Stimulated activated CD8-positive, alpha-beta memory T cell treated with anti-CD3 and anti-CD28 coated beads, Interleukin-12 subunit alpha, Interleukin-12 subunit beta, amount 100 ng/mL, for 4 hours (primary cell): ENCODE data around the gene TEKT5.
"Not testable (repeated sequence)": the region's sequence is repeated elsewhere in the genome, so short reads cannot be mapped to it uniquely, and the experiment has no call there.

ENCODE experiments used
- DNase-seq: peaks from one replicate; pipeline ENCODE4 v3.0.0-alpha.2; 2020; ENCODE audit warnings: low read depth

The TEKT5 gene

GRCh38 chr16:10633429-10633828, 61.3 kb downstream of the TEKT5 start:
- DNase-seq, result not testable (repeated sequence)

DNA sequence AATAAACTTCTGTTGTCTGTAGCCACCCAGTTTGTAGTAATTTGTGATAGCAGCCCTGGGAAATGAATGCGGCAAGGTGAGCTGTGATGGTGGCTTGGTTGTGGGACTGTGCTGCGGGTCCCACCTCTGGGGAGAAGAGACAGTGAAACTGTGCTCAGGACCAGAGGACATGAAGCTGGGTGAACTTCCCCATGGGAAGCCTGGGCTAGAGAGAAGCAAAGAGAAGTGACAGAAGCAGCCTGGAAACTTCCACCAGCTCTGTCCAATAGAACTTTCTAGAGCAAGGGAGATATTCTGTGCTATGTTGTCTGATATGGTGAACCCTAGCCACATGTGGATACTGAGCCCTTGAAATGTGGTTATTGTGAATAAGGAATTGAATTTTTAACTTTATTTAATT, 62.8 kb downstream of the TEKT5 start:
- no peak for DNase-seq

DNA sequence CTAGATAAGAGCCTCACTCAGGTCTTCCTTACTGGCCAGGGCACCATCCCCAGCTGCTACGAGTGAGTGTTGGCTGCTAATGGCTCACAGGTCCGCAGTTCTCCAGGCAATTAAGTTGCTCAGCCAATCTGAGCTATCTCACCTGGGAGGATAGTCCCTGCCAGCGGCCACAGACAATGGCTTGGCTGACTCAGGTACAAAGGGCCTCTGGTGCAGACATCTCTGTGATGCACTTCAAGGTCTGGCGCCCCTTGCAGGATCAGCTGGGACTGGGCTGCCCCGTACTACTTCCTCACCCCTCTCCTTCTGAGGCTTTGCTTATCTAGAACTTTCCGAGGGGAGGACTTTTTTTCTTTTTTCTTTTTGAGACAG, 65.2 kb downstream of the TEKT5 start:
- no peak for DNase-seq

DNA sequence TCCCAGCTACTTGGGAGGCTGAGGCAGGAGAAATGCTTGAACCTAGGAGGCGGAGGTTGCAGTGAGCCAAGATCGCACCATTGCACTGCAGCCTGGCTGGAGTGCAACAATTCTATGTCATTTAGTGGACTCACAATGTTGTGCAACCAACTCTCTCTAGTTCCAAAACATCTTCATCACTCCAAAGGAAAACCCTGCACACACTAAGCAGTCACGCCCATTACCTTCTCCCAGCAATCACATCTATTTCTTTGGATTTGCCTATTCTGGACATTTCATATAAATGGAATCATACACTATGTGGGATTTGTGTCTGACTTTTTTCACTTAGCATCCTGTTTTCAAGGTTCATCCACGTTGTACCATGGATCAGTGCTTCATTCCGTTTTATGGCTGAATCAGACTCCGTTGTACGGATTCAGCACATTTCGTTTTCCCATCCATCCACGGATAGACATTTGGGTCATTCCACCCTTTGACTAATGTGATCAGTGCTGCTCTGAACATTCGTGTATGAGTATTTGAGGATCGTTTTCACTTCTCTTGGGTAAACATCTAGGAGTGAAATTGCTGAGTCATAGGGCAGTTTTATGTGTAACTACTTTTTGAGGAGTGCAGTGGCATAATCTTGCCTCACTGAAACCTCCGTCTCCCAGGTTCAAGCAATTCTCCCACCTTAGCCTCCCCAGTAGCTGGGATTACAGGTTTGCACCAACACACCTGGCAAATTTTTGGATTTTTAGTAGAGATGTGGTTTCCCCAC, 69.0 kb downstream of the TEKT5 start:
- DNase-seq, result no peak

DNA sequence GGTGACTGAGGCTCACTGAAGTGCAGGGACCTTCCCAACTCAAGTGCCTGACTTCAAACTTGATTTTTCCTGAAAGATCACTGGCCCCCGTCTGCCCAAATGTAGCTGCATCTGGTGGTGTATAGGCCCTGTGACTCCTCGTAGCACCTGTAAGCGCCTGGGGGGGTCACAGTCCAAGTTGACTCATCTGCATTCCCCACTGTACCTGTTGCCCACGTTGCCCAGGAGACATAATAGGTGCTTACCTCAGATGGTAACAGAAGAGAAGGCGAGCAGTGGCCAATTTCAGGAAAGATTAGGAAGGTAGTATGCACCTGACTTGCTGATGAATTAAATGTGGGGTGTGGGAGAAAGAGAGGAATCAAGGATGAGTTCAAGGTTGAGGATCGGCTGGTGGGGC, 70.2 kb downstream of the TEKT5 start:
- no peak for DNase-seq

- no peak for DNase-seq
Measured at GRCh38 chr16:10623059-10623458, 71.7 kb downstream of the TEKT5 start.

- DNase-seq, result no peak
Measured at GRCh38 chr16:10622036-10622921, 72.5 kb downstream of the TEKT5 start.

DNA sequence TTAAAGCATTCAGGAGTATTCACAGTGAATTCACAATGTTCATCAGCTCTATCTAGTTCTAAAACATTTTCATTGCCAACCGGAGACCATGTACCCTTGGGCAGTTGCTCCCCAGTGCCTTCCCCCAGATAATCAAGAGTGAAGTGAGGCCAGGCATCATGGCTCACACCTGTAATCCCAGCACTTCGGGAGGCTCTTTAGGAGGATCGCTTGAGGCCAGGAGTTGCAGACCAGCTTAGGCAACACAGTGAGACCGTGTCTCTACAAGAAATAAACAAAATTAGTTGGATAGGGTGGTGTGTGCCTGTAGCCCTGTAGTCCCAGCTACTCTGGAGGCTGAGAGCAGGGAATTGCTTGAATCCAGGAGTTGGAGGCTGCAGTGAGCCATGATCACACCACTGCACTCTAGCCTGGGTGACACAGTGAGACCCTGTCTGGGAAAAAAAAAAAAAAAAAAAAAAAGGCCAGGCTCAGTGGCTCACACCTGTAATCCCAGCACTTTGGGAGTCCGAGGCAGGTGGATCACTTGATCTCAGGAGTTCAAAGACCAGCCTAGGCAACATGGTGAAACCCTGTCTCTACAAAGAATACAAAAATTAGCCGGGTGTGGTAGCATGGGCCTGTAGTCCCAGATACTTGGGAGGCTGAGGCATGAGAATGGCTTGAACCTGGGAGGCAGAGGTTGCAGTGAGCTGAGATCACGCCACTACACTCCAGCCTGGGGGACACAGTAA, 73.3 kb downstream of the TEKT5 start:
- not testable (repeated sequence) for DNase-seq

DNA sequence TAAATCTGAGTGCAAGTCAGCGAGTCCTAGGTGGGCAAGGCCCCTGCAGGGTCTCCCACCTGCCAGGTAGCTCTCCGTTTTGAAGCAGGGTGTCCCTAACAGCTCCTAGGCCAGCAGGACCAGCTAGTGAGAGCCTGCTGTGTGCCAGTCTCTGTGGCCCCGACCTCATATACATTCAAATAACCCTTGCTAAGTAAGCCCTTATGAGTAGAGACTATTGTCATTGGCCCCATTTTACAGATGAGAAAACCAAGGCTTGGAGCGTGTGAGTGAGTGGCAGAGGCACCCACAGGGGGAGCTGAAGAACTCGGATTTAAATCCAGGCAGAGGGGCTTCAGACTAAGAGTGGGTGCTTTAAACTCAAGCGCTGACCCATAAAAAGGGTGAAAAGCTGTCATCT, 74.6 kb downstream of the TEKT5 start:
- no peak for DNase-seq

GRCh38 chr16:10619271-10619849, 75.4 kb downstream of the TEKT5 start:
- no peak for DNase-seq

- no peak for DNase-seq
Measured at GRCh38 chr16:10618710-10619209, 76.0 kb downstream of the TEKT5 start.

GRCh38 chr16:10617662-10618420, 76.9 kb downstream of the TEKT5 start:
- DNase-seq, result no peak

GRCh38 chr16:10616756-10617640, 77.7 kb downstream of the TEKT5 start:
- no peak for DNase-seq

DNA sequence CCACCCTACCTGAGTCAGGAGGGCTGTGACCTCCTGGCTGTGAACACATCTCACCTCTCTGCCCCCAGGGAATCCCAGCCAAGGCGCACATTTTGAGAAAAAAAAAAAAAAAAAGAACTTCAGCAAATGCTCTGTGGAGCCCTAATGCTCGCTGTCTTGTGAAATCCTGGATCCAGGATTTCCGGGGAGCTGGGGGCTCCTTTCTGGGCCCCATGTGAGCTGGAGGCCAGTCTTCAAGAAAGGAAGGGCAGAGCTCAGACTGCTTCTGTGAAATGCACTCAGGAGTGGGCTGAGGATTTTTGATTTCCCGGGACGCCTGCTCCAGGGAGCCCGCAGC, 78.3 kb downstream of the TEKT5 start:
- DNase-seq, result no peak

DNA sequence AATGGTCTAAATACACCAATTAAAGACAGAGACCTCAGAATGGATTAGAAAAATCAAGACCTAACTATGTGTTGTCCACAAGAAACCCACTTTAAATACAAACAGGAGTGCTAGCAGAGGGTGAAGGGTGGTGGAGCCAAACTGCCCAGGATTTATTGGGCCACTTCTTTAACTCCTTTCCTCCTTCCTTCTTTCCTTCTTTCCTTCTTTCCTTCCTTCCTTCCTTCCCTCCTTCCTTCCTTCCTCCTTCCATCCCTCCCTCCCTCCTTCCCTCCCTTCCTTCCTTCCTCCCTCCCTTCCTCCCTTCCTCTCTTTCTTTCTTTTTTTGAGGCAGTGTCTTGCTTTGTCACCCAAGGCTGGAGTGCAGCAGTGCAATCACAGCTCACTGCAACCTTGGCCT, 80.0 kb downstream of the TEKT5 start:
- DNase-seq, result no peak

DNA sequence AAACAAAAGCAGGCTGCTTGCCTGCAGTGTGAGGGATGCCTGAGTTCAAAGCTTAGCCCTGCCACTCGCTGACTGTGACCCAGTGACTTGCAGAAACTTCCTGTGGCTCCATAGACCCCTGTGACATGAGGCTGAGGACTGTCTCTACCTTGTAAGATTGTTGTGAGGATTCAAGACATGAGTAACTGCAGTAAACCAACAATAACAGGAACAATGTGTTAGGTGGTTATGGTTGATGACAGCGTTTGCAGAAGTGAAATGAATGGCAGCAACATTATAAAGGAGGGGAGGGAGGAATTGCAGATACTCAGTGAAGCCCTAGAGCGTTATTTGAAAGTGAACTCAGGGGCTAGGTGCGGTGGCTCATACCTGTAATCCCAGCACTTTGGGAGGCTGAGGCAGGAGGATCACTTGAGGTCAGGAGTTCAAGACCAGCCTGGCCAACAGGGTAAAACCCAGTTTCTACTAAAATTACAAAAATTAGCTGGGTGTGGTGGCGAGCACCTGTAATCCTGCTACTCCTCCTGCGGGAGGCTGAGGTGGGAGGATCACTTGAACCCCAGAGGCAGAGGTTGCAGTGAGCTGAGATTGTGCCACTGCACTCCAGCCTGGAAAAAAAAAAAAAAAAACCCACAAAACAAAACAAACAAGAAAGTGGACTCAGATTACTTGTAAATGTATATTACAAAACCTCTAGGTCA, 80.8 kb downstream of the TEKT5 start:
- no peak for DNase-seq

- no peak for DNase-seq
Measured at GRCh38 chr16:10612649-10613179, 82.0 kb downstream of the TEKT5 start.

- DNase-seq, result no peak
Measured at GRCh38 chr16:10611825-10612342, 82.8 kb downstream of the TEKT5 start.

DNA sequence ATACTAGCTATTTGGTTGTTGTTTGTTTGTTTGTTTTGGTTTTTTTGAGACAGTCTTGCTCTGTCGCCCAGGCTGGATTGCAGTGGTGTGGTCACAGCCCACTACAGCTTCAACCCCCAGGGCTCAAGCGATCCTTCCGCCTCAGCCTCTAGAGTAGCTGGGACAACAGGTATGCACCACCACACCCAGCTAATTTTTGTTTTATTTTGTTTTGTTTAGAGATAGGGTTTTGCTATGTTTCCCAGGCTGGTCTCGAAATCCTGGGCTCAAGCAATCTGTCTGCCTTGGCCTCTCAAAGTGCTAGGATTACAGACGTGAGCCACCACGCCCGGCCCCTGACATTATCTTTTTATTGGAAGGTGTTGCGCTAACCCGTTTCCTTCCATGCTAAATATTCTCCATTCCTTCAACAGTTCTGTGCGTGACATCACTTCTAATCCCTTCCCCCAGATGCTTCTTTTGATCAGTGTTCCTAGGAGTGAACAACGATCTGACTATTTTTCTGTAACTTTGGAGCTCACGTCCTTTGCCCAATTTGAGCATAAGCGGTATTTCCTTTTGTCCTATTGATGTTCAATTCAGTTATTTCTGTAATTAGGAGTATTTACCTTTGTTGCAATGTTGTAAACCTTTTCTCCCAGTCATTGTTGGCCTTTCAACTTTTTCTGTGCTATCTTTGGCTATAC, 84.1 kb downstream of the TEKT5 start:
- no peak for DNase-seq
